HPDE6-E6E7 (cell line): ENCODE data around the gene ARHGEF37.

Source experiments
- DNase-seq: peaks from one replicate; pipeline ENCODE4 v3.0.0; 2011; ENCODE audit warnings: missing footprints; ENCODE audit errors: extremely low spot score

The ARHGEF37 gene

DNA sequence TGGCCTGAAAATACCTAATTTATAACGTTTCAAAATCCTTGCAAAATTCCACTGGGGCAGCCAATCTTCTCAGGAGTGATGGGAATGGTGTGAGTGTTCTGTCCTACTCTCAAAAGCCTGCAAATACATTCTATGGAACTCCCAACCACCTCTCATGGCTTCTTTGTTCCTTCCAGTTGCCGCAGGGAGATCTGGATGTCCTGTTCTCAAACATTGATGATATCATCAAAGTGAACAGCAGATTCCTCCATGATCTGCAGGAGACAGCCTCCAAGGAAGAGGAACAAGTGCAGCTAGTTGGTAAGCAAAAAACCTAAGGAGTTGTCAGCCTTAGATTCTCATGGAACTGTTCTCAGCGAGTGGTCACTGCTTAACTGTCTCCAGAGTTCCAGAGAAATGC, 19.6 kb downstream of the ARHGEF37 start:
- DNase-seq, result no peak

DNA sequence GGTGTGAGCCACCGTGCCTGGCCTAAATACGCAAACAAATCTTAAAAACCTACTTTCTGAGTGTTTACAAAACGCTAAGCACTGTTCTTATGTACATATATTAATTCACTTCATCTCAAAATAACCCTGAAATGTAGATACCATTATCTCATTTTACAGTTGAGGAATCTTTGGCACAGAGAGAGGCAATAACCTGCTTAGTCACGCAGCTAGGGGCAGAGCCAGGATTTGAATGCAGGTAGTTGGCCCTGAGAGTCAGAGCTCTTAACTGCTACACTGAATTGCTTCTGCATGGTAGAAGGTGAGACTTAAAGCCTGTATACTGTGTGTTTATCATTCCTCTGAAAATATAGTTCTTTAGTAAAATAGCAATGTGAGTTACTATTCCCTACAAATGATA, 21.9 kb downstream of the ARHGEF37 start:
- DNase-seq, result no peak

DNA sequence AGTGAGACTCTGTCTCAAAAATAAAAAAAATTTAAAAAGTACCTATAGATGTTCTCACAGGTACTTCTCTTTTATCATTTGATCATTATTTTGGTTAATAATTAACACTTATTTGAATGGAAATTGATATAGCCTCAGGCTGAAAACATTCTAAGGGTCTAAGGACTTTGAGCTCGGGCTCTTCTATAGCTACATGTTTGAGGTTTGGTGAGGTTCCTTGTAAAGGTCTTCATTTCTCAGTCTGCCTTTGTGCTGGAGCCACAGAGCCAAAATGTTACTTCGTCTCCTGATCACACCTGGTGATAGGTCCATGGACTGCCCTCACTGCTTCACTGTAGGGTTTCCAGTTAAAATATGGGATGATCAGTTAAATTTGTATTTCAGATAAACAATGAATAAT, 22.6 kb downstream of the ARHGEF37 start:
- DNase-seq, result no peak

DNA sequence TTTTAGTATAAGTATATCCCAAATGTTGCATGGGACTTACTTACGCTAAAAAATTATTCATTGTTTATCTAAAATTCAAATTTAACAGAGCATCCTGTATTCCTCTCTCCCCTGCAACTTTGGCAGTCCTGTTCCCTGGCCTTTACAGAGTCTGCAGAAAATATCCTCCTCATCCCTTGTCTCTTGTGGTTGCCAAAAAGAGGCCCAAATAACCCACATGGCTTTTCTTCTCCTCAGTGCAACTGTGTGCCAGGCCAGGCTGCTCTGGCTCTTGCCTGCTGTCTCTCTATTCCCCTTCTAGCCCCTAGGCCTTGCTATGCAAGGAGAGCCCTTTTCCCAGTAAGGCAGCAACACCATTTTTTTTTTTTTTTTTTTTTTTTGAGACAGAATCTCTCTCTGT, 23.0 kb downstream of the ARHGEF37 start:
- no peak for DNase-seq

DNA sequence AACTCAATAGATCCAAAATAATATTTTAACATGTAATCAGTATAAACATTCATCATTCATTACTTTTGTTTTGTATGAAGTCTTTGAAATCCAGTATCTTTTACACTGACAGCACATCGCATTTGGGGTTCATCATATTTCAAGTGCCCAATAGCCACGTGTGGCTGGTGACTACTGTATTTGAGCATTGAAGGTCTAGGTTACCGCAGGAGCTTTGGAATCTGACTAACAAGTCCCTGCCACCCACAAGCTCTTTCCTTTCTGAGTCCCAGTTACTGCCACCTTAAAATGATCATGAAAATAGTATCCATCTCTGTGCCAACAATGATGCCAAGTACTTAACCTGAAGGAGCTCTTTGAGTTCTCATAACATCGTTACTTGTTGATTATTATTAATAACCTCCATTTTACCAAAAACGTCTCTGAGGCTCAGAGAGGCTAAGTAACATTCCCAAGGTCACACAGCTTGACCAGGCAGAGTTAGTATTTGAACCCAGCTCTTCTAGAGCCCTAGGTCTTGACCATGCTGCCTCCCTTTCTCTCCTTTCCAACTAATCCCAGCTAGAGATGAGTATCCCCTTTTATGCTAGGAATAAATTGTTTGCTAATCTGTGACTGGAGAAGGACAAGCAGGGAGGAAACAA, 24.2 kb downstream of the ARHGEF37 start:
- no peak for DNase-seq

DNA sequence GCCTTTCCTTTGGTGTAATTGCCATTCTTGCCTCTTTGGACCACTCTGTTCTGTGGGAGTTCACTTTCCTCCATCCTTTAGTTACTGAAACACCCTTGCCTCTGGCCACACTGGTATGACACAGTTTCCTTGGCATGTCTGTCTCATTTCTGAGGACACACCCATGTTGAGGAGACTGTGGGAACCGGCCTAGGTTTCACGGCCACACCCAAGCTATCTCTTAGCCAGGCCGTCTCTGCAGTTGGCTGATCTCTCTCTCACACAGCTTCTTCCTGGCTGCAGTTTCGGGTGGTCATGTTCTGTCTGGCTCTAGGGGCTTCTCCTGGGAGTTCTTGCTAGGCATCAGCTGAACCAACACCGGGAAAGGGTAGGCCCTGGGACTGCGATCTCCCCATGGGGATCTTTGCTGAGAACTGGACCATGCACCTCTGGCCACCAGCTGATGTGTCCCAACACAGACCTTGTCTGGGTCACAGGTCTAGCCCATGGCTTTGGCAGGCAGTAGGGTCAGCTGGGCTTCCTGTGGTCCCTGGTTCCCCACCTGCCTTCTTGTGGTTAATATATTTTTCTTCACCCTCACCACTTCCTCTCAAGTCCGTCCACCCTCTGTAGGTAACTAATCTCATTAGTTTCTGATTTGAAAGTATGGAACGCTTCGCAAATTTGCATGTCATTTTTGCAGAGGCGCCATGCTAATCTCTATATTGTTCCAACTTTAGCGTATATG, 24.9 kb downstream of the ARHGEF37 start:
- peak; percentile 98 for DNase-seq

DNA sequence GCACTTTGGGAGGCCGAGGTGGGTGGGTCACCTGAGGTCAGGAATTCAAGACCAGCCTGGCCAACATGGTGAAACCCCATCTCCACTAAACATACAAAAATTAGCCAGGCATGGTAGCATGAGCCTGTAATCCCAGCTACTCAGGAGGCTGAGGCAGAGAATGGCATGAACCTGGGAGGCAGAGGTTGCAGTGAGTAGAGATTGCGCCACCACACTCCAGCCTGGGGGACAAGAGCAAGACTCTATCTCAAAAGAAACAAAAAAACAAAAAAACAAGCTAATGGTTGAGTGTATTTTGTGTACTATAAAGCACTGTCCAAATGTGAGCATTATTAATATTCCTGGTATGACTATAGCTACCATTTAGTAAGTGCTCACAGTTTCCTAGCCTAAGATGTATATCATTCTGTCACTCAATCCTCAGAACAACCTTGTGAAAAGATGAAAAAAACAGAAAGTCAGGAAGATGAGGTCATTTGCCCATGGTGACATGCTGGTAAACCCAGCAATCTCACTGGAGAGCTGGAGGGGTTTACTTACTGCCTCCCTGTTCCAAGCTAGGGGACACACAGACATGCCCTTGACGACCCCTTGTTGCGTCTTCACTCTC, 27.7 kb downstream of the ARHGEF37 start:
- DNase-seq, result no peak

DNA sequence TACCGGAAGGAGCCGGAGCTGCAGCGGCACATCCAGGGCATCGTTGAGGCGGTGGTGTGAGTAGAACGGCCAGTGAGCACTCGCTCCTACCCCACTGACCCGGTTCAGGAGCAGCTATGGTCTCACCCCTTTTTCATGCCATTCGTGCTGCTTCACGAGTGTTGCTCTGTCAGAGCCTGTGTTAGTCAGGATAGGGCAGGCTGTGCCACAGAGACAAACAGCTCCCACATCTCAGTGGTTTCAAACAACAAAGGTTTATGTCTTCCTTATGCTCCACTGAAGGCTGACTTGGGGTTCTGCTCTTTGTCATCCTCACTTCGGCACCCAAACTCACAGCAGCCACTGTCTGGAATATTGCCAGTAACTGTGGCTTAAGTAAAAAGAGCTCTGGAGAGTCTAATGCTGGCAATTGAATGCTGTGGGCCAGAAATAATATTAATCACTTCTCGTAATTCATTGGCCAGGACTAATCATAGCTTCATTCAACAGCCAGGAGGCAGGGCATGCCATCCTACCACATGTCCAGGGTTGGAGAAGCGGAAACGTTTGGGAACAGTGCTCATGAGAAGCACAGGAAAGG, 28.4 kb downstream of the ARHGEF37 start:
- no peak for DNase-seq

DNA sequence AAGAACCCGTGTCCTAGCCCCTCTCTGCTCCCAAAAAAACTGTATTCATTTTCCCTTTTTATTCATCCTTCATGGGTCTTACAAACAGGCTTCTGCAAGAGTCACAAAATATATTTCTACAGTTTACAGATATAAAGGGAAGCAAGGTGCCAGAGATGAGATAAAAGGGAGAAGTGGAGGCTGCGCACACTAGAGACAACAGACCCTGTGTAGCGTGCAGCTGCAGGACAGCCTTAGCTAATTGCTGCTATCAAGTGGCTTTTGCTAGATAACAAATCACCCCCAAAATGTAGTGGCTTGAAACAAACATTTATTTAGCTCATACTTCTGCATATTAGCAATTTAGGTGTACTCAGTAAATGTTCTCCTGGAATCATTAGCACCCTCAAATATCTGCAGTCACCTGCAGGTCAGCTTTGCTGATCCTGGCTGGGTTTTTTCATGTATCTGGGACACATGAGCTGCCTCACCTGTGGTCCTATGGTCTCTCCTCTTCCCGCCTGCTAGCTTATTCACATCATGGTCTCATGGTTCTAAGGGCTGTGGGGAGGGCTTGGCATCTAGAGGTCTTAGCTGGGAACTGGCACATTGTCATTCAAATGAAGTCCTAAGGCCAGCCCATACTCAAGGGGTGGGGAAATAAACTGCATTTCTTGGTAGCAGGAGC, 29.4 kb downstream of the ARHGEF37 start:
- DNase-seq, result no peak

DNA sequence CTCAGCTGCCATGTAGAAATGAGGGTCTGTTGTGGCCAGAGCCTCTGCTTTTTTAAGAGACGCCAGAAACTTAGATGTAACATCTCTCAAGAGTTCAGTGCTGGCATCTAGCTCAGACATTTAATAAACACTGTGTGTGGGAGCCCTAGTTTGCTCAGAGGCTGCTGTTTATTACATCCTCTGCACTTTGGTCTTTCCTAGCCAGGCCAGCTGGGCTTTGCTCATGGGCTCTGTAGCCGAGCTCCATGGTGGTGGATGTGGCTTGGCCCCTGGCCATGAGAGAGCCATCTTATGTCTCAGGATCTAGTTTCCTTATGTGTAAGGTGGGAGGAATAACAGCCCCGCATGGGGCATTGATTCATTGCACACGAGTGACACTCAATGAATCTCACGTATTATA, 30.0 kb downstream of the ARHGEF37 start:
- no peak for DNase-seq

DNA sequence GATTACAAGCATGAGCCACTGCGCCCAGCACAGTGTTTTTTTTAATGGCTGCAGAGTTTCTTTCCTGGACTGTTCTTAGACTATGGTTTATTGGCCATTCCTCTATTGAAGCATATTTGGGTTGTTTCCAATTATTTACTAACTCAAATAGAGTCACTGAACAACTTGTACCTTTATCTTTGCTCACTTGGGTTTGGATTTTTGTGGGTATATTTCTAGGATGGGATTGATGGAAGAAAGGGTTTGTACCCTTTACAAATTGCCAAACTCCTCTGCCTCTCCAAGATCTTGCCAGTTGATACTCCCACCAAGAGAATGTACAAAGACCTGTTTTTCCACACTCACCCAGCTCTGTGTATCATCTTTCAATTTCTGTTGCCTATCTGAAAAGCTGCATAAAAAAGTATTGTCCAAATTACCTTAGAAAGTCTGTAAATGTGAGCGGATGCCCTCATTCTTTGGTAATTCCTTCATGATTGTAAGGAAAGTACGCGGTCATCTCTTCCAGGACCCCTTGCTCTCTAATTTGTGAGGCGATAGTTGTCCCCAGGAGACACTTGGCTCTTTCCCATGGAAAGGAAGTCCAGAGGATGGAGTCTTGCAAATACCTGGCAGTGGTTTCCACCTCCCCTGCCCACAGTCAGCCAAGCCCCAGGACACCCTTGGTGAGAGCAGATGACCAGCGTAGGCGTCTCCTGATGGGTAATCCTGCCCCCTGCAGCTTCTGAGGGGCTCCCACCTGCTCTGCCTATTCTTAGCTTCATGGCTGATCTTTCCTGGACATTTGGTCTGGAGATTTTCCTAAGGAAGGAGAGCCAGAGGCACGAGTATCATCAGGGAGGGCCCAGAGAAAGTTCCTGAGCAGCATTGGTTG, 33.0 kb downstream of the ARHGEF37 start:
- no peak for DNase-seq

DNA sequence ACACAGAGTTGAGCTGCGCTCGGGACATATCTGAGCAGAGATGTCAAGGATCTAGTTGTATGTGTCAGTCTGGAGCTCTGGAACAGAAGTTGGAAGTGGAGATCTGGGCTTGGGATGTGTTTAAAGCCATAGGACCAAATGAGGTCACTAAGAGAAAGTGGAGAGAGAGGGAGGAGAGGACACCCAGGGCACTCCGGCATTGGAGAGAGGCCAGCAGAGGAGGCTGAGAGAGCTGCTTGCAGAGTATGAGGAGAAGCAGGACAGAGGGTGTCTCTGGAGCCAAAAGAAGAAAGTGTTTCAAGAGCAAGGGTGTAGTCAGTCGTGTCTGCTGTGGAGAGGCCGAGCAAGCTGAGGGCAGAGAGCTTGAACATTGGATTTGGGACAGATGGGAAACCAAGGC, 34.7 kb downstream of the ARHGEF37 start:
- DNase-seq, result no peak

DNA sequence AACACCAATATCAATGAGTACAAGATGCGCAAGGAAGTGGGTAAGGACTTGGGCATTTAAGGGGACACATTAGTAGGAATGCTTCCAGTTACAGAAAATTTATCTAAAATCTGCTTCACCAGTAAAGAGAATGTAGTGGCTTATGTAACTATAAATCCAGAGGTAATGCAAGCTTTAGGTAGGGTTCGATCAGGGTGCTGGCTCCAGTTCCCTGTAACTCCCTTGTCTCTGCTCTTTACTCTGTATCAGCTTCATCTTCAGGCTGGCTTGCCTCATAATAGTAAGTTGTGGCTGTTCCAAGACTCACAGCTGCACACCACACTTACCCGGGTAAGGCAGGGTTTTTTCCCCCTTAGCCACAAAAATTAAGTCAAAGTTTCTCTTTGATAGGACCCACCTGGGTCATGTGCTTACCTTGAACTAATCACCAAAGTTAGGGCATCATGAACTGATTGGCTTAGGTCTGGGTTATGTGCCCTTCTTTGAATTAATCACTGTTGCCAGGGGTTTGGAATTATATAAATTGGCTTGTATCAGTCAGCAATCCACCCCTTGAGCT, 35.5 kb downstream of the ARHGEF37 start:
- no peak for DNase-seq

DNA sequence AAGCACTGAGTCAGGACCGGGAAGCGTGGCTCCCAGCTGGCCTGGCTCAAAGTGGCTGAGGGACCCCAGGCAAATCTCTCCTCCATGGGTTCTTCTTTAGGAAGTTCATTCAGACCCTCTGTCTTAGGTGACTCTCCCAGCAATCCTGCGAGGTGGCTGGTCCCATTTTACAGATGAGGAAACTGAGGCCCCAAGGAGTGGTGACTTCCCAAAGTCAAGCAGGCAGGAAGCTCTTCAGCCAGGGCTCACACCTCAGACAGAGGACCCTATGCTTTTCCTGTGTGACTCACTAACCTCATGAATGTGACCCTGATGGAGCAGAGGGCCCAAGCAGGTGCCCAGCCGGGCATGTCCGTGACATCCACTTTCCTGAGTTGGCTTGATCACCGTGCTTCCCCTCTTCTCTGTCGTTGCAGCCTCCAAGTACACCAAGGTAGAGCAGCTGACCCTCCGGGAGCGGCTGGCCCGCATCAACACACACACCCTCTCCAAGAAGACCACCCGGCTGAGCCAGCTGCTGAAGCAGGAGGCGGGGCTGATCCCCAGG, 36.5 kb downstream of the ARHGEF37 start:
- no peak for DNase-seq

DNA sequence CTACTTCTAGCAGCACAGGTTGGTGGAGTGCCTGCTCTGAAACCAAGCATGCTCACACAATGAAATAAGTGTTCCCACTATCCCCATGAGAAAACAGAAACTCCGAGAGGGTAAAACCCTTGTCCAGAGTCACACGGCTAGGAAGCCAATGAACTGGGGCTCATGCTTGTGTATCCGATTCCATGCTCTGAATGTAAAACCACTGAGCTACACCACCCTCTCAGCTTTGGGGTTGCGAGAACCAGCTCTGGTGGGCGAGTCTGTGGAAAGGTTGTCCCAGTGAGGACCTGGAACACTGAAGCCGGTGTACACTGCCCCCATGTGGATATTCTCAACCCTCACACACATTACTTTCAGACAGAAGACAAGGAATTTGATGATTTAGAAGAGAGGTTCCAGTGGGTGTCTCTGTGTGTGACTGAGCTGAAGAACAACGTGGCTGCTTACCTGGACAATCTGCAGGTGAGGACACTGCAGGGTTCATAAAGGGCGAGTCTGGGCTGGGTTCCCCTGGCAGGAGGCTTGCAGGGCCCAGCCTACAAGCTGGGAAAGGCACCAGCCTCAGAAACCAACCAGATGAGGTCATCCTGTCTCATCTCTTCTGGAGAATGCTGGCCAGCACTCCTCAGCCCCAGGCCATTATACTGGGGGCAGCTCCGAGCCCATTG, 37.4 kb downstream of the ARHGEF37 start:
- DNase-seq, result peak; percentile 90

DNA sequence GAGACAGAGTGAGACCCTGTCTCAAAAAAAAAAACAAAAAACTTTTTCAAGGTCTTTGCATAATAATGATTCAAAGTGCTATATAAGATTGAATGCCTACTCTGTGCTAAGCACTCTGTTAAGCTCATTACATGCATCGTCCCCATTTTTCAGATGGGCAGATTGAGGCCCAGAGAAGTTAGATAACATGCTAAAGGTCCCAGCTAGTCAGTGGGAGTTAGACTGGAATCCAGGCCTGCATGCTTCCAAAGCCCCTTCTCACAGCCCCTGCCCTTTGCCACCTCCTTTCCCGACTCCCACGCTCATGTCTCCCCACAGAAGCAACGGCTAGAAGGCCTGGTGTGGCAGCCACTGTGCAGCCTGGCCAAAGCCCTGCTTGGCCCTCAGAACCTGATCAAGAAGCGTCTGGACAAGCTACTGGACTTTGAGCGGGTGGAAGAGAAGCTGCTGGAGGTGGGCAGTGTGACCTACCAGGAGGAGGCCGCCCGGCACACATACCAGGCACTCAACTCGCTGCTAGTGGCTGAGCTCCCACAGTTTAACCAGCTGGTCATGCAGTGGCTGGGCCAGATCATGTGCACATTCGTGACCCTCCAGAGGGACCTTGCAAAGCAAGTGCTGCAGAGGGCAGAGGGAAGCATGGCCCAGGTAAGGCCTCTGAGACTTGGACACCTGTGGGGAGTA, 40.3 kb downstream of the ARHGEF37 start:
- DNase-seq, result no peak

DNA sequence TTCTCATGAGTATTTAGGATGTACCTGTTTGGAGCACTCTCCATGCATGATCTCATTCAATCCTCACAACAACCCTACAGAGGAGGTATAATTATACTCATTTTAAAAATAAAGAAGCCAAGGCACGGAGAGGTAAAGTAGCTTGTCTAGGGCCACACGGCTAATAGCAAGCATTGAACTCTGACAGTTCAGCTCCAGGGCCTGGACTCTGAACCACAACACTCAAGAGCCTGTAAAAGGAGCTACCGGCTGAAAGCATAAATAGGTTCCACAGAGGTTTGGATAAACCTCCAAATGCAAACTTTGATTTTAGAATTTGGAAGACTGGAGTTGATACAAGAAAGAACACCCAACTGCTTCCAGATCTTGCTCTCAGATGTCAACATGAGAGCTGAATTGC, 41.2 kb downstream of the ARHGEF37 start:
- no peak for DNase-seq

DNA sequence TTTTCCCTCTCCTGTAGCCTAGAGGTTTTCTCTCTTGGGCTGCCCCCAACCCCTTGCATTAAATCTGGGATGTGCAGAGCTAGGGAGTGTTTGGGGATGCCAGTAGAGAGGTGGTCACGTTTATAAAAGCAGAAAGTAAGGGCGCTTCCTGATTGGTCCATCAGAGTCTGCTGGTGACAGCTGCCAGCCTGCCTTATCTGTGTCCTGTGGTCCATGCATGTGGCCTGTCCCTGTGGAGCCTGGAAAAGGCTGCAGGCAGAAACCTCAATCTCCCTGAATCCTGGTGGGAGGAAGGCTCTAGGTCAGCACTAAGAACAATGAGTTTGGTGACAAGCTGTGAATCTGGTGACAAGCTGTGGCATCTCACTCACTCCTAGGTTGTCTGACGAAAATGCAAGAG, 42.2 kb downstream of the ARHGEF37 start:
- DNase-seq, result no peak

DNA sequence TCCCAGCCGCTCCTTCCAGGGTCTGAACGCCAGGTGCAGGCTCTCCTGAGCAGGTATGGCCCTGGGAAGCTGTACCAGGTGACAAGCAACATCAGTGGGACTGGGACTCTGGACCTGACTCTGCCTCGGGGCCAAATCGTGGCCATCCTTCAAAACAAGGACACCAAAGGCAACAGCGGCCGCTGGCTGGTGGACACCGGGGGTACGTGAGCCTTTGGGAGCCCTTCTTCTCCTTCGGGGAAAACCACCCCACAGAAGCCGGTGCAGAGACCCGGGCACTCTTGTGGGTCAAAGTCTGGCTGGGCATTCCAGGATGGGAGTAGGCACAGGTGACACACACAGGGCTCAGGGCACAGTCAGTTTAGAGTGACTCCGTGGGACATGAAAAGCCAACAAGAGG, 45.8 kb downstream of the ARHGEF37 start:
- DNase-seq, result no peak

DNA sequence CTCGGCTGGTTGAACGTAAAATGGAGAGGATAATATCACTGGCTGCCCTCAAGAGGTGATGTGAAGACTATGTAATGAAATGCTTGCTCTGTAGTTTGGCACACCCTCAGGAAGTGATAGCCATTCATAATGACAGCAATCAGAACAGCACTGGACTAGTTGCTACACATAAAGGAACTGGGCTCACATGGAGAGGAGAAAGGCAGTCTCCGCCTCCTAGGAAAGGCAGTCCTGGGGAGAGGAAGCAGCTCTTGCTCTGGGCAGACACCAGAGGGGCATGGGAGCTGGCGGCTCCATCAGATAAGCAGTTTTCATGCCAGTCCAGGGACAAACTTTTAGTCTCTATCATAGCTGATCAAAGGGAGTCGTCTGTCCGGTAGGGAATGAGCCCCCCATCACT, 46.9 kb downstream of the ARHGEF37 start:
- no peak for DNase-seq
